Peyer's patch (tissue), 4 donors: ENCODE results near the gene SH3TC1.

Source experiments
- POLR2A ChIP-seq, 2 donors: fragments of 450-650 bp; IDR thresholded peaks; one replicate each; pipeline ENCODE4 v1.5.1; 2017; ENCODE audit warnings: antibody characterized with exemption in 2 of 2, mild to moderate bottlenecking in 2 of 2, moderate library complexity in 2 of 2
- TF ChIP-seq, protein P1 (sequence below), 6 experiments: fragments of 450-650 bp in 4 of 6; fragments of 200-600 bp in 2 of 6; sonication (generic) in 1 of 6; IDR thresholded peaks; one replicate each; pipeline ENCODE4 v1.5.1; 2017 to 2019; ENCODE audit warnings: antibody characterized with exemption in 6 of 6, mild to moderate bottlenecking in 3 of 6, moderate library complexity in 1 of 6

GRCh38 chr4:8215641-8216442 is 16.8 kb downstream of the SH3TC1 start:
- TF ChIP-seq, protein P1, sequence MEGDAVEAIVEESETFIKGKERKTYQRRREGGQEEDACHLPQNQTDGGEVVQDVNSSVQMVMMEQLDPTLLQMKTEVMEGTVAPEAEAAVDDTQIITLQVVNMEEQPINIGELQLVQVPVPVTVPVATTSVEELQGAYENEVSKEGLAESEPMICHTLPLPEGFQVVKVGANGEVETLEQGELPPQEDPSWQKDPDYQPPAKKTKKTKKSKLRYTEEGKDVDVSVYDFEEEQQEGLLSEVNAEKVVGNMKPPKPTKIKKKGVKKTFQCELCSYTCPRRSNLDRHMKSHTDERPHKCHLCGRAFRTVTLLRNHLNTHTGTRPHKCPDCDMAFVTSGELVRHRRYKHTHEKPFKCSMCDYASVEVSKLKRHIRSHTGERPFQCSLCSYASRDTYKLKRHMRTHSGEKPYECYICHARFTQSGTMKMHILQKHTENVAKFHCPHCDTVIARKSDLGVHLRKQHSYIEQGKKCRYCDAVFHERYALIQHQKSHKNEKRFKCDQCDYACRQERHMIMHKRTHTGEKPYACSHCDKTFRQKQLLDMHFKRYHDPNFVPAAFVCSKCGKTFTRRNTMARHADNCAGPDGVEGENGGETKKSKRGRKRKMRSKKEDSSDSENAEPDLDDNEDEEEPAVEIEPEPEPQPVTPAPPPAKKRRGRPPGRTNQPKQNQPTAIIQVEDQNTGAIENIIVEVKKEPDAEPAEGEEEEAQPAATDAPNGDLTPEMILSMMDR (IDR thresholded peaks at IDR 0.05), result no peak
- no peak for TF ChIP-seq POLR2A (IDR thresholded peaks at IDR 0.05)
